GM23248 (cell line): ENCODE measurements around the gene SLAIN2. TPM values are rescaled to one million over a fixed set of nuclear protein-coding genes. Genes with fewer than 3 reads are reported as not detected.
A peak's percentile ranks its signal among the peaks of the same experiment; 100 is the strongest.

Experiments used
- DNase-seq: peaks from one replicate; pipeline ENCODE4 v3.0.0-alpha.2; 2015
- H2AFZ ChIP-seq: fragments of 200-600 bp; sonication (generic); 2 replicates; pipeline ENCODE4 v1.6.1; 2016; ENCODE audit warnings: antibody characterized with exemption
- H3F3A ChIP-seq: fragments of 200-600 bp; sonication (generic); 2 replicates; pipeline ENCODE4 v1.6.1; 2016; ENCODE audit warnings: mild to moderate bottlenecking, antibody characterized with exemption, mixed run types; ENCODE audit not compliant: insufficient read depth
- H3K27ac ChIP-seq: fragments of 200-600 bp; sonication (generic); 2 replicates; pipeline ENCODE4 v1.5.1; 2016; ENCODE audit warnings: mild to moderate bottlenecking
- H3K27me3 ChIP-seq: fragments of 200-600 bp; sonication (generic); replicated peaks from 2 replicates; pipeline ENCODE4 v1.6.1; 2016; ENCODE audit warnings: mild to moderate bottlenecking; ENCODE audit not compliant: insufficient read depth
- H3K36me3 ChIP-seq: fragments of 200-600 bp; sonication (generic); 2 replicates; pipeline ENCODE4 v1.6.1; 2016; ENCODE audit warnings: low read depth, mild to moderate bottlenecking
- H3K4me1 ChIP-seq: fragments of 200-600 bp; sonication (generic); 2 replicates; pipeline ENCODE4 v1.6.1; 2016; ENCODE audit warnings: mild to moderate bottlenecking; ENCODE audit not compliant: insufficient read depth
- H3K4me2 ChIP-seq: fragments of 200-600 bp; sonication (generic); one replicate; pipeline ENCODE4 v1.6.1; 2016; ENCODE audit warnings: mild to moderate bottlenecking; ENCODE audit not compliant: unreplicated experiment
- H3K4me3 ChIP-seq: fragments of 200-600 bp; sonication (generic); 2 replicates; pipeline ENCODE4 v1.5.1; 2016; ENCODE audit warnings: mild to moderate bottlenecking
- H3K79me2 ChIP-seq: fragments of 200-600 bp; sonication (generic); 2 replicates; pipeline ENCODE4 v1.6.1; 2016; ENCODE audit warnings: mild to moderate bottlenecking; ENCODE audit not compliant: insufficient read depth
- H3K9ac ChIP-seq: fragments of 200-600 bp; sonication (generic); 2 replicates; pipeline ENCODE4 v1.6.1; 2016; ENCODE audit warnings: mild to moderate bottlenecking
- H3K9me2 ChIP-seq: fragments of 200-600 bp; sonication (generic); 2 replicates; pipeline ENCODE4 v1.6.1; 2016; ENCODE audit warnings: mixed run types, mild to moderate bottlenecking, moderate library complexity; ENCODE audit not compliant: insufficient read depth
- H3K9me3 ChIP-seq: fragments of 200-600 bp; sonication (generic); one replicate; pipeline ENCODE4 v1.6.1; 2017; ENCODE audit warnings: low read depth
- H4K20me1 ChIP-seq: fragments of 200-600 bp; sonication (generic); 2 replicates; pipeline ENCODE4 v1.6.0; 2016; ENCODE audit not compliant: insufficient read depth
- EZH2 ChIP-seq: fragments of 200-600 bp; sonication (generic); IDR thresholded peaks from 2 replicates; pipeline ENCODE4 v1.6.1; 2018; ENCODE audit warnings: antibody characterized with exemption, mild to moderate bottlenecking; ENCODE audit not compliant: insufficient read depth, poor library complexity, severe bottlenecking
- EZH2phosphoT487 ChIP-seq: fragments of 200-600 bp; sonication (generic); IDR thresholded peaks from 2 replicates; pipeline ENCODE4 v1.6.1; 2018; ENCODE audit warnings: antibody characterized with exemption, moderate library complexity, mild to moderate bottlenecking, low read depth; ENCODE audit not compliant: insufficient read depth
- WGBS, 2 experiments: methylation state at CpG; one replicate each; pipeline ENCODE4 v1.1.6; 2015 to 2017; ENCODE audit warnings: low lambda C conversion rate in 2 of 2, low coverage in 1 of 2; ENCODE audit errors: missing lambda C conversion rate in 2 of 2; 5-methylcytosine and 5-hydroxymethylcytosine counted together
- in situ Hi-C: fragments of 300-500 bp; cut with MboI; formaldehyde crosslinking; loops from 2 replicates; pipeline ENCODE4 v1.15.0; 2020
- polyA plus RNA-seq: library from polyadenylated mRNA; unstranded; fragments of >200 nt; fragmentation: Nextera tagmentation; extraction: Ambion mirVana; gene quantifications from 2 replicates; pipeline ENCODE4 v1.2.1, GENCODE V29; 2016
- total RNA-seq: library from RNA; depleted of rRNA; stranded (reverse); fragments of >200 nt; shearing (Covaris generic); gene quantifications from 2 replicates; pipeline ENCODE4 v1.2.3, GENCODE V29; 2014

The SLAIN2 gene
- total and polyA plus RNA-seq, 2 experiments from 2014 or later = 41.9 to 60.4 TPM

DNA sequence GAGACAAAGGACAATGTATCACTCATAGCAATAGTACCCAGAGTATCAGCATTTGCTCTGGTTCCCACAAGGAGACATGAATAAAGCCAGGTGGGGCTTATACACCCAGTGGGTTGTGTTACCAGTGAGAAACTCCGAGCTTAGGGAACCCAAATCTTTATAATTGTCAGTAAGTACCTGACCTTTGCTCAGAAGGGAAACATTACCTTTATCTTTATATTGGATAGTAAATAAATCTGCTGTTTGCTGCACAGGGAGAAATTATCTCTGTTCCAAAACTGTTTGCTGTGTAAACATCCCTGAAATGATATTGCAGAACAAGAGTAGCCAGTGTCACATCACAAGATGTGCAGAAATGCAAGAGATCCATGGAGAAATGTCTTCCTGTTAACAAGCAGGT lies 12.1 kb upstream of the SLAIN2 start:
- H3K4me3 ChIP-seq = no peak overlapping the region
- H3K4me2 ChIP-seq = peak overlapping the region; percentile 91
- H3K9ac ChIP-seq = no peak overlapping the region
- H3K36me3 ChIP-seq = no peaks in the 10 kb centered on the region
- in situ Hi-C loops = no loop called here
- peak overlapping the region; percentile 80; the same call in 1 of the 2 replicates for H3K27ac ChIP-seq
- no peak overlapping the region for H2AFZ ChIP-seq
- no peaks in the 10 kb centered on the region for H3K79me2 ChIP-seq
- no peaks in the 10 kb centered on the region for H3K9me2 ChIP-seq
- H3K9me3 ChIP-seq = no peaks in the 10 kb centered on the region
- peaks cover 49% of the 10 kb centered on the region for H3K4me1 ChIP-seq
- WGBS, 2 experiments = 90 to 95% methylated on average over 1 of the region's 1 CpG
- no peak for TF ChIP-seq EZH2
- no peak for TF ChIP-seq EZH2phosphoT487
- H3K27me3 ChIP-seq = no peaks in the 10 kb centered on the region
- no peak for DNase-seq
- peaks cover 30% of the 10 kb centered on the region for H3F3A ChIP-seq
- H4K20me1 ChIP-seq = no peaks in the 10 kb centered on the region

DNA sequence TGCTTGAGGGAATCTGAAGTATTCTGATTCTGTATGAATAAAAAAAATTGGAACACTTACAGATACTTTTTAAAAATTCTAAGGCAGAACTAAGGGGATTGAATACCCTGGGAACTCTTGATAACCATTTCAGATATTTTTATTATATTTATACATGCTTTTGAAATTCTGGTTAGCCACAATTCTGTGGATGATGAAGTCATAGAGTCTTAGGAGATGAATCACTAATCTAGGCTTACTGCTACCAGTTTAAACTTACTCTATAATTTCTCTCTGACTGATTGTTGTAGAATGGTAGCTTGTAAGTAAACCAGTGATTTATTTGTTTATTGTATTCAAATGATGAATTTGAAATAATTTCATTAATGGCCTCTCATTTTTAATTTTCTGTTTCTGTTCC lies 11.4 kb upstream of the SLAIN2 start:
- Histone ChIP-seq H3K4me2 (peak overlapping the region; percentile 91), H3K36me3 (no peaks in the 10 kb centered on the region), H3K27ac (peak overlapping the region; percentile 80), H3K79me2 (no peaks in the 10 kb centered on the region), H3K9me2 (no peaks in the 10 kb centered on the region), H3K4me1 (peaks cover 49% of the 10 kb centered on the region), H3K9me3 (no peaks in the 10 kb centered on the region), H3K27me3 (no peaks in the 10 kb centered on the region), H3K4me3 (peak overlapping the region; percentile 45), H3F3A (peaks cover 30% of the 10 kb centered on the region), H4K20me1 (no peaks in the 10 kb centered on the region), H3K9ac (peak overlapping the region; percentile 66), H2AFZ (0 out of 2 replicates have a peak overlapping the region, but pooled peaks have one; percentile 25)
- DNase-seq = peak; percentile 87
- 0 out of 2 replicates have a peak, but pooled peaks have one; percentile 62 for TF ChIP-seq EZH2phosphoT487
- TF ChIP-seq EZH2 = no peak
- in situ Hi-C loops = no loop called here

DNA sequence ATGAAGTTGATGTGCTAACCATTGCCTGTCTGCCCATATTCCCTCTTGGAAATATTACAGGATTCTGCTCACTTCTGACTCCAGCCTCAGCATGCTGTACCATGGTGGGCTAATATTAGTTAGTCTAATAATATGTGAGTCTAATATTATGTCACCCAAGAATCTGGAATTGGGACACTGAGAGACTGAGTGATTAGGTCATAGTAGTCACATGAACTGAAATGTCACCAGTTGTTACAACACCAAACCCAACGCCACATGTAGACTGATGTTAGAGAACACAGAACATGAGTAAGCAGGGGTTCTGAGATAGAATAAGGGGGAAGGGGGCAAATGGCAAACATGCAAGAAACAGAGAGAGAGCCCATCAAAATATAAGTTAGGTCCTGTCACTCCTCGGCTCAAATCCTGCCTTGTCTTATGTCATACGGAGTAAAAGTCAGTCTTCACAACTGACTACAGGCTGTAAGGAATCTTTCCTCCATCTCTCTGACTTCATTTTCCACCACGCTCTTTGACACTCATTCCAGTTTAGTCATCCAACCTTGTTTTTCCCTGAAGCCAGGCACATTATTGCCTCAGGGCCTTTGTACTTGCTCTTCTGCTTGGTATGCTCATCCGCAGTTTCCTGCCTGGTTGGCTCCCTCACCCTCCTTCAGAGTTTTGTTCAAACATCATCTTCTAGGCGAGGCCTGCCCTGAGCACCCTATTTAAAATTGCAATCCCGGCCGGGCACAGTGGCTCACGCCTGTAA lies 9.6 kb upstream of the SLAIN2 start:
- H3K9me2 ChIP-seq = no peaks in the 10 kb centered on the region
- no peaks in the 10 kb centered on the region for H3K27me3 ChIP-seq
- H3K4me3 ChIP-seq = no peak overlapping the region
- no peaks in the 10 kb centered on the region for H3K36me3 ChIP-seq
- 0 out of 2 replicates have a peak overlapping the region, but pooled peaks have one; percentile 22 for H2AFZ ChIP-seq
- in situ Hi-C loops = no loop called here
- whole genome bisulfite sequencing, 2 experiments = 64% methylated on average over 9 of the region's 9 CpGs
- H3K9me3 ChIP-seq = no peaks in the 10 kb centered on the region
- H3K79me2 ChIP-seq = no peaks in the 10 kb centered on the region
- H3F3A ChIP-seq = peaks cover 30% of the 10 kb centered on the region
- H3K4me2 ChIP-seq = peak overlapping the region; percentile 7
- H3K4me1 ChIP-seq = peaks cover 49% of the 10 kb centered on the region
- TF ChIP-seq EZH2 (no peak), EZH2phosphoT487 (no peak)
- 0 out of 2 replicates have a peak overlapping the region, but pooled peaks have one; percentile 29 for H3K9ac ChIP-seq
- peak overlapping the region; percentile 80 for H3K27ac ChIP-seq
- no peaks in the 10 kb centered on the region for H4K20me1 ChIP-seq
- DNase-seq = peak; percentile 83

DNA sequence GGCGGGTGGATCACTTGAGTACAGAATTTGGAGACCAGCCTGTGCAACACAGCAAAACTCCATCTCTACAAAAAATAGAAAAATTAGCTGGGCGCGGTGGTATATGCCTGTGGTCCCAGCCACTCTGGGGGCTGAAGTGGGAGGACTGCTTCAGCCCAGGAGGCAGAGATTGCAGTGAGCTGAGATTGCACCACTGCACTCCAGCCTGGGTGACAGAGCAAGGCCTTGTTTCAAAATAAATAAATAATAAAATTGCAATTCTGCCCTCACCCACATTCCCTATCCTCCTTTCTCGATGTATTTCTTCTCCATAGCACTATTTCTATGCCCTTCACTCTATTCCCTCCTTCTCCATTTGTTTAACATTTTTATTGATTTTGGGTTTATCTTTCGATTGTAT lies 8.7 kb upstream of the SLAIN2 start:
- Histone ChIP-seq H3K9ac (no peak overlapping the region), H3K9me2 (no peaks in the 10 kb centered on the region), H3K36me3 (no peaks in the 10 kb centered on the region), H4K20me1 (no peaks in the 10 kb centered on the region), H3F3A (peaks cover 33% of the 10 kb centered on the region), H2AFZ (no peak overlapping the region), H3K4me1 (peaks cover 56% of the 10 kb centered on the region), H3K4me3 (no peak overlapping the region), H3K27me3 (no peaks in the 10 kb centered on the region), H3K9me3 (no peaks in the 10 kb centered on the region), H3K79me2 (0 out of 2 replicates have a peak, but pooled peaks cover 1% of the 10 kb centered on the region), H3K4me2 (no peak overlapping the region), H3K27ac (peak overlapping the region; percentile 80)
- in situ Hi-C loops = no loop called here
- TF ChIP-seq EZH2 = no peak
- TF ChIP-seq EZH2phosphoT487 = no peak
- 98 to 100% methylated on average over 5 of the region's 5 CpGs for whole genome bisulfite sequencing, 2 experiments
- DNase-seq = no peak
